Adrenal gland (tissue), 5 donors: ENCODE results near the gene TMEM221.

Source experiments
- POLR2A ChIP-seq, 2 donors: fragments of 450-650 bp; IDR thresholded peaks; one replicate each; pipeline ENCODE4 v1.6.1; 2017; ENCODE audit warnings: antibody characterized with exemption in 2 of 2, mild to moderate bottlenecking in 2 of 2, moderate library complexity in 1 of 2
- TF ChIP-seq, protein P1 (sequence below), 6 experiments: fragments of 450-650 bp in 4 of 6; fragments of 200-600 bp in 2 of 6; sonication (generic) in 1 of 6; IDR thresholded peaks; 1 replicate in 5 of 6; 2 replicates in 1 of 6; pipeline versions ENCODE4 v1.5.1 to v1.8.0; 2016 to 2021; ENCODE audit warnings: antibody characterized with exemption in 6 of 6, mild to moderate bottlenecking in 2 of 6, moderate library complexity in 1 of 6
- donor health status: DM: no; HTN: no; CAD: no.

DNA sequence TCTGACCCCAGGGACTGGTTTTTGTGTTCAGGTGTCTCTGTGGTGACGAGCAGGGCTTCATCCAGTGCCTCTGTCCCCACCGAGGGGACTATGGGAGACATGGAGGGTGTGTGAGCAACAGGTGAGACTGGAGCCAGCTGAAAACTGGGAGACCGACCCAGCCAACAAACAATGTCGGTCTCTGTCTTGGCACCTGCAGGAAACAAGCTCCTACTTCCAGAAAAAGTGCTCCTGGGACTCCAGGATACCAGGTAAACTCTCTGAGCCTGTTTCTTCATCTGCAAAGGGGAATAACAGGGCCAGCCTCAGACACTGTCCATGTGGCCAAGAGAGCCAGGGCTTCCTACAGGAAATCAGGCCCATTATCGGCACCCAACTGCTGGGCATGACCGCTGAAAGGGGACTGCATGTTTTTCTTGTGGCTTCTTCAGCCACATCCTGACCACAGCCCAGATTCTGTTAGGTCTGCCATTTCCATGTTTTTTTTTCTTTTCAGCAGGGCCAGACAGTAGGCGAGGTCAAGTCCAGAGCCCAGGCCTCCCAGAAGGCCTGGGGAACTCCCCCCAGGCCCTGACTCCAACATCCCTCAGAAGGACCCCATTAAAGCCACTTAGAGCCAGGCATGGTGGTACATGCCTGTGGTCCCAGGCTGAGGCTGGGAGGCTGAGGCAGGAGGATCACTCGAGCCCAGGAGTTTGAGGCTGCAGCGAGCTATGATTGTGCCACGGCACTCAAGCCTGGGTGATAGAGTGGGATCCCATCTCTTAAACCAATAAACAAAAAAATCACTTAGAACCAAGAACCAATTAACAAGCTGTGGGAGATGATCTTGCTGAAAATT lies 42.2 kb downstream of the TMEM221 start:
- TF ChIP-seq, protein P1, sequence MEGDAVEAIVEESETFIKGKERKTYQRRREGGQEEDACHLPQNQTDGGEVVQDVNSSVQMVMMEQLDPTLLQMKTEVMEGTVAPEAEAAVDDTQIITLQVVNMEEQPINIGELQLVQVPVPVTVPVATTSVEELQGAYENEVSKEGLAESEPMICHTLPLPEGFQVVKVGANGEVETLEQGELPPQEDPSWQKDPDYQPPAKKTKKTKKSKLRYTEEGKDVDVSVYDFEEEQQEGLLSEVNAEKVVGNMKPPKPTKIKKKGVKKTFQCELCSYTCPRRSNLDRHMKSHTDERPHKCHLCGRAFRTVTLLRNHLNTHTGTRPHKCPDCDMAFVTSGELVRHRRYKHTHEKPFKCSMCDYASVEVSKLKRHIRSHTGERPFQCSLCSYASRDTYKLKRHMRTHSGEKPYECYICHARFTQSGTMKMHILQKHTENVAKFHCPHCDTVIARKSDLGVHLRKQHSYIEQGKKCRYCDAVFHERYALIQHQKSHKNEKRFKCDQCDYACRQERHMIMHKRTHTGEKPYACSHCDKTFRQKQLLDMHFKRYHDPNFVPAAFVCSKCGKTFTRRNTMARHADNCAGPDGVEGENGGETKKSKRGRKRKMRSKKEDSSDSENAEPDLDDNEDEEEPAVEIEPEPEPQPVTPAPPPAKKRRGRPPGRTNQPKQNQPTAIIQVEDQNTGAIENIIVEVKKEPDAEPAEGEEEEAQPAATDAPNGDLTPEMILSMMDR (IDR thresholded peaks at IDR 0.05), result no peak
- no peak for TF ChIP-seq POLR2A (IDR thresholded peaks at IDR 0.05)
